ENCODE results near the gene TAF4B. TPM values are rescaled to one million over a fixed set of nuclear protein-coding genes. Genes with fewer than 3 reads are reported as not detected.

Gene TAF4B
- polyA plus RNA-seq, 1 donor from 2014 or later, result 0.38 TPM

DNA sequence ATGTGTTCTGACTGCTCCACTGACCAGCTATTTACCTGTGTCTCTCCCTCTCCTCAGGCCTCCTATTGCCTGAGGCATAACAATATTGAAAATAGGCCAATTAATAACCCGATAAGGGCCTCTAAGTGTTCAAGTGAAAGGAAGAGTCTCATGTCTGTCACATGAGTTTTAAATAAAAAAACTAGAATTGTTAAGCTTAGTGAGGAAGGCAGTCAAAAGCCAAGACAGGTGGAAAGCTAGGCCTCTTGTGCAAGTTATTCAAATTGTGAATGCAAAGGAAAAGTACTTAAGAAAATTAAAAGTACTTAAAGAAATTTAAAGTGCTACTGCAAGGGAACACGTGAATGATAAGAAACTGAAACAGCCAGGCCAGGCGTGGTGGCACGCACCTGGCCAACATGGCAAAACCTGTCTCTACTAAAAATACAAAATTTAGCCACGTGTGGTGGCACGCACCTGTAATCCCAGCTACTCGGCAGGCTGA lies 44.9 kb upstream of the TAF4B start:
- H3K79me2 ChIP-seq (replicated peaks; ENCODE audit: insufficient read depth, low read length), result no peaks in the 10 kb centered on the region
- H2AFZ ChIP-seq (ENCODE audit: low read depth, low read length), result no peak overlapping the region
- H3K27ac ChIP-seq (ENCODE audit: low read length), result no peak overlapping the region
- H3K4me2 ChIP-seq (ENCODE audit: low read length), result no peak overlapping the region
- no peak overlapping the region for H3K9ac ChIP-seq (ENCODE audit: low read length)
- peaks cover 3% of the 10 kb centered on the region for H3K9me3 ChIP-seq (ENCODE audit: low read length)
- H3F3A ChIP-seq (ENCODE audit: insufficient read depth, low read length, poor library complexity, severe bottlenecking), result no peaks in the 10 kb centered on the region
- TF ChIP-seq RAD21 (conservative IDR thresholded peaks at IDR 0.05), result no peak
- TF ChIP-seq EP300 (conservative IDR thresholded peaks at IDR 0.05; ENCODE audit: poor library complexity, severe bottlenecking), result no peak
- TF ChIP-seq, protein P1, sequence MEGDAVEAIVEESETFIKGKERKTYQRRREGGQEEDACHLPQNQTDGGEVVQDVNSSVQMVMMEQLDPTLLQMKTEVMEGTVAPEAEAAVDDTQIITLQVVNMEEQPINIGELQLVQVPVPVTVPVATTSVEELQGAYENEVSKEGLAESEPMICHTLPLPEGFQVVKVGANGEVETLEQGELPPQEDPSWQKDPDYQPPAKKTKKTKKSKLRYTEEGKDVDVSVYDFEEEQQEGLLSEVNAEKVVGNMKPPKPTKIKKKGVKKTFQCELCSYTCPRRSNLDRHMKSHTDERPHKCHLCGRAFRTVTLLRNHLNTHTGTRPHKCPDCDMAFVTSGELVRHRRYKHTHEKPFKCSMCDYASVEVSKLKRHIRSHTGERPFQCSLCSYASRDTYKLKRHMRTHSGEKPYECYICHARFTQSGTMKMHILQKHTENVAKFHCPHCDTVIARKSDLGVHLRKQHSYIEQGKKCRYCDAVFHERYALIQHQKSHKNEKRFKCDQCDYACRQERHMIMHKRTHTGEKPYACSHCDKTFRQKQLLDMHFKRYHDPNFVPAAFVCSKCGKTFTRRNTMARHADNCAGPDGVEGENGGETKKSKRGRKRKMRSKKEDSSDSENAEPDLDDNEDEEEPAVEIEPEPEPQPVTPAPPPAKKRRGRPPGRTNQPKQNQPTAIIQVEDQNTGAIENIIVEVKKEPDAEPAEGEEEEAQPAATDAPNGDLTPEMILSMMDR (IDR thresholded peaks at IDR 0.05; ENCODE audit: poor library complexity, severe bottlenecking), result no peak
- no peak for TF ChIP-seq MXI1 (conservative IDR thresholded peaks at IDR 0.05; ENCODE audit: poor library complexity, severe bottlenecking)
- no peak for TF ChIP-seq EZH2 (IDR thresholded peaks at IDR 0.05; ENCODE audit: borderline replicate concordance, insufficient read depth, low read length, poor library complexity, severe bottlenecking)
- no peak for TF ChIP-seq POLR2AphosphoS5 (IDR thresholded peaks at IDR 0.05)
- TF ChIP-seq TAF1 (IDR thresholded peaks at IDR 0.05; ENCODE audit: low read depth), result no peak
- TF ChIP-seq, protein P2, sequence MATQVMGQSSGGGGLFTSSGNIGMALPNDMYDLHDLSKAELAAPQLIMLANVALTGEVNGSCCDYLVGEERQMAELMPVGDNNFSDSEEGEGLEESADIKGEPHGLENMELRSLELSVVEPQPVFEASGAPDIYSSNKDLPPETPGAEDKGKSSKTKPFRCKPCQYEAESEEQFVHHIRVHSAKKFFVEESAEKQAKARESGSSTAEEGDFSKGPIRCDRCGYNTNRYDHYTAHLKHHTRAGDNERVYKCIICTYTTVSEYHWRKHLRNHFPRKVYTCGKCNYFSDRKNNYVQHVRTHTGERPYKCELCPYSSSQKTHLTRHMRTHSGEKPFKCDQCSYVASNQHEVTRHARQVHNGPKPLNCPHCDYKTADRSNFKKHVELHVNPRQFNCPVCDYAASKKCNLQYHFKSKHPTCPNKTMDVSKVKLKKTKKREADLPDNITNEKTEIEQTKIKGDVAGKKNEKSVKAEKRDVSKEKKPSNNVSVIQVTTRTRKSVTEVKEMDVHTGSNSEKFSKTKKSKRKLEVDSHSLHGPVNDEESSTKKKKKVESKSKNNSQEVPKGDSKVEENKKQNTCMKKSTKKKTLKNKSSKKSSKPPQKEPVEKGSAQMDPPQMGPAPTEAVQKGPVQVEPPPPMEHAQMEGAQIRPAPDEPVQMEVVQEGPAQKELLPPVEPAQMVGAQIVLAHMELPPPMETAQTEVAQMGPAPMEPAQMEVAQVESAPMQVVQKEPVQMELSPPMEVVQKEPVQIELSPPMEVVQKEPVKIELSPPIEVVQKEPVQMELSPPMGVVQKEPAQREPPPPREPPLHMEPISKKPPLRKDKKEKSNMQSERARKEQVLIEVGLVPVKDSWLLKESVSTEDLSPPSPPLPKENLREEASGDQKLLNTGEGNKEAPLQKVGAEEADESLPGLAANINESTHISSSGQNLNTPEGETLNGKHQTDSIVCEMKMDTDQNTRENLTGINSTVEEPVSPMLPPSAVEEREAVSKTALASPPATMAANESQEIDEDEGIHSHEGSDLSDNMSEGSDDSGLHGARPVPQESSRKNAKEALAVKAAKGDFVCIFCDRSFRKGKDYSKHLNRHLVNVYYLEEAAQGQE (IDR thresholded peaks at IDR 0.05; ENCODE audit: borderline replicate concordance), result no peak
- no peaks in the 10 kb centered on the region for H3K36me3 ChIP-seq (ENCODE audit: insufficient read depth, low read length)
- no peaks in the 10 kb centered on the region for H4K20me1 ChIP-seq (ENCODE audit: insufficient read depth)
- H3K4me3 ChIP-seq (ENCODE audit: low read length), result no peak overlapping the region
- no peaks in the 10 kb centered on the region for H3K27me3 ChIP-seq (ENCODE audit: insufficient read depth, low read depth, low read length)
- no peaks in the 10 kb centered on the region for H3K9me2 ChIP-seq (ENCODE audit: insufficient read depth, low read length)

DNA sequence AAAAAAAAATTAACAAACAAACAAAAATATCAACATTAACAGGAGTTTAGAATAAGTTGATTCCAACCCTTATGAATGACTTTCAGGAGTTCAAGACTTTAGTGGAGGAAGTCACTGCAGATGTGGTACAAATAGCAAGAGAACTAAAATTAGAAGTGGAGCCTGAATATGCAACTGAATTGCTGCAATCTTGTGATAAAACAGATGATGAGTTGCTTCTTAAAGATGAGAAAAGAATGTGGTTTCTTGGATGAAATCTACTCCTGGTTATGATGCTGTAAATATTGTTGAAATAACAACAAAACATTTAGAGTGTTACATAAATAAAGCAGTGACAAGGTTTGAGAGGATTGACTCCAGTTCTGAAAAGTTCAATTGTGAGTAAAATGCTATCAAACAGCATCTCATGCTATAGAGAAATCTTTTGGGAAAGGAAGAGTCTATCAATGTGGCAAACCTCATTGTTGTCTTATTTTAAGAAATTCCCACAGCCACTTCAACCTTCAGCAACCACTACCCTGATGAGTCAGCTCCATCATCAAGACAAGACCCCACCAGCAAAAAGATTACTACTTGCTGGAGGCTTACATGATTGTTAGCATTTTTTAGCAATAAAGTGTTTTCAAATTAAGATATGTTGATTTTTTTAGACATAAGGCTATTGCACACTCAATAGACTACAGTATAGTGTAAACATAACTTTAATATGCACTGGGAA lies 42.7 kb upstream of the TAF4B start:
- Histone ChIP-seq H3K27ac (ENCODE audit: low read length) (no peak overlapping the region), H3K9me3 (ENCODE audit: low read length) (peaks cover 7% of the 10 kb centered on the region), H3K9me2 (ENCODE audit: insufficient read depth, low read length) (no peaks in the 10 kb centered on the region), H3K9ac (ENCODE audit: low read length) (no peak overlapping the region), H3K27me3 (ENCODE audit: insufficient read depth, low read depth, low read length) (no peaks in the 10 kb centered on the region), H3F3A (ENCODE audit: insufficient read depth, low read length, poor library complexity, severe bottlenecking) (no peaks in the 10 kb centered on the region), H3K79me2 (replicated peaks; ENCODE audit: insufficient read depth, low read length) (no peaks in the 10 kb centered on the region), H3K4me2 (ENCODE audit: low read length) (no peak overlapping the region), H2AFZ (ENCODE audit: low read depth, low read length) (no peak overlapping the region), H3K4me3 (ENCODE audit: low read length) (no peak overlapping the region), H3K36me3 (ENCODE audit: insufficient read depth, low read length) (no peaks in the 10 kb centered on the region), H4K20me1 (ENCODE audit: insufficient read depth) (no peaks in the 10 kb centered on the region)
- TF ChIP-seq MXI1 (conservative IDR thresholded peaks at IDR 0.05; ENCODE audit: poor library complexity, severe bottlenecking) (no peak), SMC3 (conservative IDR thresholded peaks at IDR 0.05; ENCODE audit: poor library complexity) (no peak), RAD21 (conservative IDR thresholded peaks at IDR 0.05) (no peak), EP300 (conservative IDR thresholded peaks at IDR 0.05; ENCODE audit: poor library complexity, severe bottlenecking) (no peak), EZH2 (IDR thresholded peaks at IDR 0.05; ENCODE audit: borderline replicate concordance, insufficient read depth, low read length, poor library complexity, severe bottlenecking) (no peak)
- TF ChIP-seq, protein P2 (IDR thresholded peaks at IDR 0.05; ENCODE audit: borderline replicate concordance), result no peak
- TF ChIP-seq, protein P1 (IDR thresholded peaks at IDR 0.05; ENCODE audit: poor library complexity, severe bottlenecking), result no peak
